GM10248 (cell line): Measurements from ENCODE around the gene NFE2L3.

Experiments used
- CTCF ChIA-PET: fragments of 300-600 bp; sonication (Branson Sonifier 250); formaldehyde crosslinking; extraction: SDS; loops from one replicate; lab custom pipeline; 2021; ENCODE audit warnings: antibody characterized with exemption; lab: Yijun Ruan, JAX
- POLR2A ChIA-PET: fragments of 350-650 bp; sonication (Branson Sonifier 250); formaldehyde crosslinking; extraction: SDS; loops from one replicate; lab custom pipeline; 2020; ENCODE audit warnings: antibody characterized with exemption; lab: Yijun Ruan, JAX
- DNase-seq: peaks from one replicate; pipeline ENCODE4 v3.0.0; 2012; ENCODE audit errors: extremely low spot score
- CTCF ChIP-seq: IDR thresholded peaks from 2 replicates; pipeline ENCODE4 v1.5.1; 2012; ENCODE audit warnings: mild to moderate bottlenecking, low read depth; ENCODE audit errors: extremely low read depth, missing control alignments, control extremely low read depth

The NFE2L3 gene

GRCh38 chr7:26189697-26190096, 37.7 kb downstream of the NFE2L3 start:
- DNase-seq: no peak
- CTCF ChIA-PET: interaction anchor here (2.6 to 3.5 kb wide), 2 partner anchors 8 to 296 kb away, joined by 14 to 48 read pairs; no protein-coding TSS in a partner anchor
- no peak for TF ChIP-seq CTCF
- POLR2A ChIA-PET: interaction anchor here (0.9 to 3.2 kb wide), 7 partner anchors 8 to 302 kb away, joined by 3 to 41 read pairs (median 7); partner anchors contain the start of genes CBX3 and HNRNPA2B1

- CTCF ChIA-PET: interaction anchor here (0.8 to 3.5 kb wide), 4 partner anchors 7 to 298 kb away, joined by 3 to 48 read pairs (median 10); no protein-coding TSS in a partner anchor
- no peak for TF ChIP-seq CTCF
- DNase-seq: no peak
- POLR2A ChIA-PET: interaction anchor here (0.7 to 1.2 kb wide), 2 partner anchors 7 to 10 kb away, joined by 5 to 6 read pairs; no protein-coding TSS in a partner anchor
Observed at GRCh38 chr7:26190417-26190869, 38.4 kb downstream of the NFE2L3 start.

GRCh38 chr7:26191233-26191973, 39.4 kb downstream of the NFE2L3 start:
- POLR2A ChIA-PET: interaction anchor here (0.7 to 2.1 kb wide), 7 partner anchors 8 to 39 kb away, joined by 3 to 11 read pairs (median 5); partner anchors contain the start of genes CBX3, HNRNPA2B1 and NFE2L3
- TF ChIP-seq CTCF: no peak
- no peak for DNase-seq
- CTCF ChIA-PET: interaction anchor here (0.8 to 3.2 kb wide), 9 partner anchors 9 to 299 kb away, joined by 3 to 11 read pairs (median 9); no protein-coding TSS in a partner anchor

- ChIA-PET POLR2A (interaction anchor here (0.7 to 2.1 kb wide), 8 partner anchors 9 to 143 kb away, joined by 3 to 11 read pairs (median 3); partner anchors contain the start of genes CBX3, HNRNPA2B1 and NFE2L3), CTCF (interaction anchor here (0.7 to 3.2 kb wide), 10 partner anchors 8 to 299 kb away, joined by 3 to 11 read pairs (median 9); partner anchors contain the start of gene NFE2L3)
- no peak for DNase-seq
- no peak for TF ChIP-seq CTCF
Observed at GRCh38 chr7:26191974-26192479, 40.0 kb downstream of the NFE2L3 start.

GRCh38 chr7:26192485-26193087, 40.6 kb downstream of the NFE2L3 start:
- no peak for TF ChIP-seq CTCF
- POLR2A ChIA-PET: interaction anchor here (0.7 to 2.1 kb wide), 10 partner anchors 8 to 142 kb away, joined by 3 to 11 read pairs (median 3); partner anchors contain the start of genes CBX3, HNRNPA2B1 and NFE2L3
- no peak for DNase-seq
- CTCF ChIA-PET: interaction anchor here (0.7 to 3.2 kb wide), 10 partner anchors 12 to 300 kb away, joined by 3 to 11 read pairs (median 9); partner anchors contain the start of gene NFE2L3
